ENCODE results near the gene EML6. TPM values are rescaled to one million over a fixed set of nuclear protein-coding genes. Genes with fewer than 3 reads are reported as not detected.

Gene EML6
- total and polyA plus RNA-seq, 2 of the 13 experiments (the other 11 are each of a cell fraction or from before 2014, with no cell fraction given), result 17.2 to 32.4 TPM

DNA sequence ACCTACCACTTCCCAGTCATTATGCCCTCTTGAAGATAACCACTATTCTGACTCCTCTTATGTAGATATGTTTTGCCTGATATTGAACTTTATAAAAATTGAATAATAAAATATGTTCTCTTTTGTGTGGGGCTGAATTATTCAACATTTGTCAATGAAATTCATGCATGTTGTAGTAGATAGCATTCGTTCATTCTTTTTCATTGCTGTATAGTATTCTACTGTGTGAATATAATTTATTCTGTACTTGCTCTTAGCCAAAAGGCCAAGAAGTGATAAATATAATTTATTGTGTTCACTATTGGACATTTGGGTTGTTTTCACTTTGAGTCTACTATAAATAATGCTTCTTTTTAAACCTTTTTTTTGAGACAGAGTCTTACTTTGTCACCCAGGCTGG is 29.0 kb downstream of the EML6 start:
- in situ Hi-C loops (cut with HindIII; ENCODE audit: extremely low pct_ligation_motif_present, low pct_unique_long_range_greater_than_20kb), result no loop called here
- FAIRE-seq (no peak), ATAC-seq (no peak), DNase-seq (ENCODE audit: low spot score) (no peak)
- 81% methylated on average over 1 of the region's 1 CpG for WGBS (ENCODE audit: low lambda C conversion rate)
- H3K4me2 ChIP-seq (ENCODE audit: low read depth, low read length), result no peak overlapping the region
- ChIA-PET CTCF (ENCODE audit: low intra/inter-chr PET ratio, low total read pairs) (no interaction called here), POLR2A (no interaction called here)
- no peaks in the 10 kb centered on the region for H3K36me3 ChIP-seq (replicated peaks in 1 of 2; ENCODE audit: control insufficient read depth in 1 of 2, insufficient read depth in 2 of 2, low read length in 2 of 2)
- TF ChIP-seq ZNF839 (CRISPR knock-in tag; IDR thresholded peaks at IDR 0.05; ENCODE audit: borderline replicate concordance), result no peak
- TF ChIP-seq FIP1L1 (IDR thresholded peaks at IDR 0.05; ENCODE audit: borderline replicate concordance, insufficient read depth, low read depth, low read length), result no peak
- no TSS peak for BruUV-seq (replicated peaks)
- H3K9ac ChIP-seq (ENCODE audit: insufficient read depth, low read depth, low read length), result no peak overlapping the region
- no peaks in the 10 kb centered on the region for H3K9me3 ChIP-seq (ENCODE audit: low read length)
- H3K4me3 ChIP-seq (replicated peaks in 1 of 3; ENCODE audit: insufficient read depth in 1 of 3, low read depth in 2 of 3, low read length in 3 of 3), result no peak overlapping the region
- H3K27ac ChIP-seq (ENCODE audit: extremely low read length, insufficient read depth, low read length), result no peak overlapping the region
- H3K27me3 ChIP-seq (ENCODE audit: control insufficient read depth in 1 of 2, insufficient read depth in 2 of 2, low read length in 2 of 2), result no peaks in the 10 kb centered on the region
- H4K20me1 ChIP-seq (ENCODE audit: insufficient read depth, low read length), result no peaks in the 10 kb centered on the region
- H2AFZ ChIP-seq (ENCODE audit: low read length), result no peak overlapping the region
- H3K4me1 ChIP-seq (ENCODE audit: insufficient read depth, low read length), result peaks cover 7% of the 10 kb centered on the region
- H3K79me2 ChIP-seq (ENCODE audit: insufficient read depth, low read length), result no peaks in the 10 kb centered on the region
- intact Hi-C loops (cut with micrococcal nuclease; ENCODE audit: unreplicated experiment), result no loop called here

GRCh38 chr2:54755641-54756326 is 32.3 kb downstream of the EML6 start:
- no TSS peak for BruUV-seq (replicated peaks)
- intact Hi-C loops (cut with micrococcal nuclease; ENCODE audit: unreplicated experiment), result no loop called here
- TF ChIP-seq, protein P1, sequence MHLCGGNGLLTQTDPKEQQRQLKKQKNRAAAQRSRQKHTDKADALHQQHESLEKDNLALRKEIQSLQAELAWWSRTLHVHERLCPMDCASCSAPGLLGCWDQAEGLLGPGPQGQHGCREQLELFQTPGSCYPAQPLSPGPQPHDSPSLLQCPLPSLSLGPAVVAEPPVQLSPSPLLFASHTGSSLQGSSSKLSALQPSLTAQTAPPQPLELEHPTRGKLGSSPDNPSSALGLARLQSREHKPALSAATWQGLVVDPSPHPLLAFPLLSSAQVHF (CRISPR knock-in tag; IDR thresholded peaks at IDR 0.05), result no peak
- TF ChIP-seq SRSF1 (optimal IDR thresholded peaks at IDR 0.05; ENCODE audit: low read depth, low read length), result no peak
- no peak for TF ChIP-seq MLLT10 (CRISPR knock-in tag; IDR thresholded peaks at IDR 0.05)
- no peak for TF ChIP-seq SRSF9 (IDR thresholded peaks at IDR 0.05; ENCODE audit: borderline replicate concordance, insufficient read depth, low read depth, low read length, poor library complexity, severe bottlenecking)
- no peak for TF ChIP-seq NFYC (CRISPR knock-in tag; IDR thresholded peaks at IDR 0.05)
- no peak for TF ChIP-seq ZSCAN5A (CRISPR knock-in tag; IDR thresholded peaks at IDR 0.05; ENCODE audit: borderline replicate concordance)
- TF ChIP-seq ZNF576 (CRISPR knock-in tag; IDR thresholded peaks at IDR 0.05), result no peak
- TF ChIP-seq NCOA5 (CRISPR knock-in tag; IDR thresholded peaks at IDR 0.05), result no peak
- TF ChIP-seq HNRNPLL (IDR thresholded peaks at IDR 0.05; ENCODE audit: low read depth, low read length, poor library complexity, severe bottlenecking), result no peak
- TF ChIP-seq, protein P2, sequence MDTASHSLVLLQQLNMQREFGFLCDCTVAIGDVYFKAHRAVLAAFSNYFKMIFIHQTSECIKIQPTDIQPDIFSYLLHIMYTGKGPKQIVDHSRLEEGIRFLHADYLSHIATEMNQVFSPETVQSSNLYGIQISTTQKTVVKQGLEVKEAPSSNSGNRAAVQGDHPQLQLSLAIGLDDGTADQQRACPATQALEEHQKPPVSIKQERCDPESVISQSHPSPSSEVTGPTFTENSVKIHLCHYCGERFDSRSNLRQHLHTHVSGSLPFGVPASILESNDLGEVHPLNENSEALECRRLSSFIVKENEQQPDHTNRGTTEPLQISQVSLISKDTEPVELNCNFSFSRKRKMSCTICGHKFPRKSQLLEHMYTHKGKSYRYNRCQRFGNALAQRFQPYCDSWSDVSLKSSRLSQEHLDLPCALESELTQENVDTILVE (CRISPR knock-in tag; IDR thresholded peaks at IDR 0.05), result no peak
- no peak for TF ChIP-seq BRF2 (CRISPR knock-in tag; IDR thresholded peaks at IDR 0.05)

More at GRCh38 chr2:54755641-54756326, 32.3 kb downstream of the EML6 start:
- 82% methylated on average over 9 of the region's 9 CpGs for WGBS (ENCODE audit: low lambda C conversion rate)
- in situ Hi-C loops (cut with HindIII; ENCODE audit: extremely low pct_ligation_motif_present, low pct_unique_long_range_greater_than_20kb), result no loop called here
- no peaks in the 10 kb centered on the region for H3K9me3 ChIP-seq (ENCODE audit: low read length)
- no peak for FAIRE-seq
- CTCF ChIA-PET (ENCODE audit: low intra/inter-chr PET ratio, low total read pairs), result no interaction called here
- no peaks in the 10 kb centered on the region for H3K79me2 ChIP-seq (ENCODE audit: insufficient read depth, low read length)
- no peaks in the 10 kb centered on the region for H3K4me1 ChIP-seq (ENCODE audit: insufficient read depth, low read length)
- H3K27me3 ChIP-seq (ENCODE audit: control insufficient read depth in 1 of 2, insufficient read depth in 2 of 2, low read length in 2 of 2), result no peaks in the 10 kb centered on the region
- POLR2A ChIA-PET, result no interaction called here
- no peak for DNase-seq (ENCODE audit: low spot score)
- H3K4me3 ChIP-seq (replicated peaks in 1 of 3; ENCODE audit: insufficient read depth in 1 of 3, low read depth in 2 of 3, low read length in 3 of 3), result no peak overlapping the region
- H3K9ac ChIP-seq (ENCODE audit: insufficient read depth, low read depth, low read length), result no peak overlapping the region
- ATAC-seq, result no peak
- no peaks in the 10 kb centered on the region for H4K20me1 ChIP-seq (ENCODE audit: insufficient read depth, low read length)
- H2AFZ ChIP-seq (ENCODE audit: low read length), result no peak overlapping the region
- H3K27ac ChIP-seq (ENCODE audit: extremely low read length, insufficient read depth, low read length), result no peak overlapping the region
- no peaks in the 10 kb centered on the region for H3K36me3 ChIP-seq (replicated peaks in 1 of 2; ENCODE audit: control insufficient read depth in 1 of 2, insufficient read depth in 2 of 2, low read length in 2 of 2)
- no peak overlapping the region for H3K4me2 ChIP-seq (ENCODE audit: low read depth, low read length)
